Trophoblast cell (in vitro differentiated cells and primary cell): ENCODE data around the gene CACNA1D.

ENCODE experiments used
- DNase-seq, 2 donors: peaks; one replicate each; pipeline ENCODE4 v3.0.0-alpha.2; 2016
- H2AFZ ChIP-seq: 2 replicates; pipeline ENCODE4 v1.6.1; 2013; ENCODE audit warnings: low read length, moderate library complexity, mild to moderate bottlenecking; ENCODE audit not compliant: insufficient read depth, poor library complexity
- H2AK5ac ChIP-seq: 2 replicates; pipeline ENCODE4 v1.6.1; 2013; ENCODE audit warnings: mild to moderate bottlenecking, low read length
- H2BK120ac ChIP-seq: 2 replicates; pipeline ENCODE4 v1.6.1; 2013; ENCODE audit warnings: low read length, mild to moderate bottlenecking, moderate library complexity; ENCODE audit not compliant: insufficient read depth, poor library complexity
- H2BK12ac ChIP-seq: 2 replicates; pipeline ENCODE4 v1.6.1; 2013; ENCODE audit warnings: mild to moderate bottlenecking, low read length, moderate library complexity
- H2BK5ac ChIP-seq: 2 replicates; pipeline ENCODE4 v1.6.1; 2013; ENCODE audit warnings: low read length, low read depth, moderate library complexity, mild to moderate bottlenecking; ENCODE audit not compliant: poor library complexity
- H3K14ac ChIP-seq: 2 replicates; pipeline ENCODE4 v1.6.1; 2013; ENCODE audit warnings: mild to moderate bottlenecking, low read length
- H3K18ac ChIP-seq: 2 replicates; pipeline ENCODE4 v1.6.1; 2013; ENCODE audit warnings: mild to moderate bottlenecking, low read length
- H3K23ac ChIP-seq: 2 replicates; pipeline ENCODE4 v1.6.1; 2013; ENCODE audit warnings: low read length
- H3K27ac ChIP-seq: 2 replicates; pipeline ENCODE4 v1.5.1; 2013; ENCODE audit warnings: low read depth, mild to moderate bottlenecking, inconsistent platforms, low read length, moderate library complexity
- H3K27me3 ChIP-seq: 2 replicates; pipeline ENCODE4 v1.6.1; 2013; ENCODE audit warnings: inconsistent platforms, mild to moderate bottlenecking, low read length, moderate library complexity; ENCODE audit not compliant: insufficient read depth
- H3K36me3 ChIP-seq, 2 experiments: 1 replicate in 1 of 2; 2 replicates in 1 of 2; pipeline ENCODE4 v1.6.1; 2013; ENCODE audit warnings: low read length in 2 of 2, mild to moderate bottlenecking in 2 of 2, moderate library complexity in 1 of 2; ENCODE audit not compliant: insufficient read depth in 2 of 2, control insufficient read depth in 1 of 2
- H3K4ac ChIP-seq: 2 replicates; pipeline ENCODE4 v1.6.1; 2013; ENCODE audit warnings: low read depth, mild to moderate bottlenecking, low read length, moderate library complexity
- H3K4me1 ChIP-seq, 2 experiments: 1 replicate in 1 of 2; 2 replicates in 1 of 2; pipeline ENCODE4 v1.6.1; 2013; ENCODE audit warnings: low read length in 2 of 2, mild to moderate bottlenecking in 2 of 2, moderate library complexity in 1 of 2; ENCODE audit not compliant: insufficient read depth in 2 of 2, control insufficient read depth in 1 of 2
- H3K4me2 ChIP-seq: 2 replicates; pipeline ENCODE4 v1.6.1; 2013; ENCODE audit warnings: inconsistent platforms, mild to moderate bottlenecking, low read length, moderate library complexity
- H3K4me3 ChIP-seq: 2 replicates; pipeline ENCODE4 v1.5.1; 2013; ENCODE audit warnings: mild to moderate bottlenecking, low read depth, low read length, inconsistent platforms
- H3K79me1 ChIP-seq: one replicate; pipeline ENCODE4 v1.6.1; 2013; ENCODE audit warnings: low read length
- H3K79me2 ChIP-seq: 2 replicates; pipeline ENCODE4 v1.6.1; 2013; ENCODE audit warnings: low read length, mild to moderate bottlenecking; ENCODE audit not compliant: control insufficient read depth, insufficient read depth, poor library complexity
- H3K9ac ChIP-seq: 2 replicates; pipeline ENCODE4 v1.6.1; 2013; ENCODE audit warnings: mild to moderate bottlenecking, low read length
- H3K9me3 ChIP-seq: 2 replicates; pipeline ENCODE4 v1.6.1; 2013; ENCODE audit warnings: low read depth, mild to moderate bottlenecking, control low read depth, inconsistent platforms, low read length; ENCODE audit not compliant: insufficient read depth
- H4K12ac ChIP-seq: 2 replicates; pipeline ENCODE4 v1.6.1; 2013; ENCODE audit warnings: low read depth, mild to moderate bottlenecking, low read length, moderate library complexity
- H4K8ac ChIP-seq: 2 replicates; pipeline ENCODE4 v1.6.1; 2013; ENCODE audit warnings: low read depth, mild to moderate bottlenecking, low read length, moderate library complexity
- H4K91ac ChIP-seq: one replicate; pipeline ENCODE4 v1.6.1; 2013; ENCODE audit warnings: low read depth, mild to moderate bottlenecking, low read length, moderate library complexity
- WGBS: extraction: QIAGEN DNeasy Blood & Tissue Kit; methylation state at CpG from one replicate; pipeline ENCODE4 v1.1.7; 2013; ENCODE audit warnings: missing lambda C conversion rate; ENCODE audit not compliant: insufficient read length, insufficient coverage; ENCODE audit errors: extremely low coverage; 5-methylcytosine and 5-hydroxymethylcytosine counted together

The CACNA1D gene

DNA sequence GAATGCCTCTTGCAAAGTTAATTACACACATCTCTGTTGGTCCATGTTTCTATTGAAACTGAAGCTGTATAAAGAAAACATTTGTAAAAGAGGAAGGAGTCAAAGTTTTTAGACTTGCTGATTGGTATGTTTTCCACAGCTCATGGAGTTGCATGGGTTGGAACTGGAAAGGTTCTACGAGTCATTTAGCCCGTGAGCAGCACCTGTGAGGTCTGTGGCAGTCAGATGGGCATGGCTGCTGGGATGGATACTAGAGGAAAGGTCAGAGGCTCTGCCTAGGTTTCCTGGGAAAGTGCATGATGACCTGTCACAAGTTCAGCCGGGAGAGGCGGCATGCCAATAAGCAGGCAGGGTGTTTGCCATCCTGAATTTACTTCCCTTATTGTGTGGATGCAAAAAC is 155.4 kb downstream of the CACNA1D start:
- Histone ChIP-seq H4K12ac (no peak overlapping the region), H3K27ac (no peak overlapping the region), H3K27me3 (no peaks in the 10 kb centered on the region), H4K91ac (no peak overlapping the region), H2BK5ac (no peak overlapping the region), H3K9ac (no peak overlapping the region), H2BK12ac (no peak overlapping the region), H3K4me3 (no peak overlapping the region), H3K4ac (no peak overlapping the region), H3K79me2 (no peaks in the 10 kb centered on the region), H3K79me1 (no peaks in the 10 kb centered on the region), H3K14ac (no peak overlapping the region), H3K23ac (no peak overlapping the region), H3K9me3 (no peaks in the 10 kb centered on the region), H2BK120ac (no peak overlapping the region), H3K36me3 (no peaks in the 10 kb centered on the region), H2AK5ac (no peak overlapping the region), H3K4me1 (no peaks in the 10 kb centered on the region), H2AFZ (no peak overlapping the region), H4K8ac (no peak overlapping the region), H3K4me2 (no peak overlapping the region), H3K18ac (no peak overlapping the region)
- DNase-seq = no peak
- no CpG with 5 or more reads among the region's 4 CpGs for WGBS

- H3K9ac ChIP-seq = no peak overlapping the region
- no peak overlapping the region for H4K91ac ChIP-seq
- no peak overlapping the region for H3K4me3 ChIP-seq
- no peak overlapping the region for H3K14ac ChIP-seq
- H3K9me3 ChIP-seq = no peaks in the 10 kb centered on the region
- no peak overlapping the region for H2BK5ac ChIP-seq
- no peak overlapping the region for H2BK12ac ChIP-seq
- H3K23ac ChIP-seq = no peak overlapping the region
- H3K4ac ChIP-seq = no peak overlapping the region
- no peak overlapping the region for H3K4me2 ChIP-seq
- H3K27ac ChIP-seq = no peak overlapping the region
- no peak overlapping the region for H2AFZ ChIP-seq
- H3K4me1 ChIP-seq = no peaks in the 10 kb centered on the region
- WGBS = no CpG with 5 or more reads among the region's 5 CpGs
- H3K18ac ChIP-seq = no peak overlapping the region
- H3K79me1 ChIP-seq = no peaks in the 10 kb centered on the region
- H3K36me3 ChIP-seq = no peaks in the 10 kb centered on the region
- DNase-seq = peak in 1 of 2 donors; percentile 27
- no peaks in the 10 kb centered on the region for H3K27me3 ChIP-seq
- H2AK5ac ChIP-seq = no peak overlapping the region
- H4K12ac ChIP-seq = no peak overlapping the region
- H4K8ac ChIP-seq = no peak overlapping the region
- no peaks in the 10 kb centered on the region for H3K79me2 ChIP-seq
- no peak overlapping the region for H2BK120ac ChIP-seq
Observed at GRCh38 chr3:53650424-53650823, 156.0 kb downstream of the CACNA1D start.

DNA sequence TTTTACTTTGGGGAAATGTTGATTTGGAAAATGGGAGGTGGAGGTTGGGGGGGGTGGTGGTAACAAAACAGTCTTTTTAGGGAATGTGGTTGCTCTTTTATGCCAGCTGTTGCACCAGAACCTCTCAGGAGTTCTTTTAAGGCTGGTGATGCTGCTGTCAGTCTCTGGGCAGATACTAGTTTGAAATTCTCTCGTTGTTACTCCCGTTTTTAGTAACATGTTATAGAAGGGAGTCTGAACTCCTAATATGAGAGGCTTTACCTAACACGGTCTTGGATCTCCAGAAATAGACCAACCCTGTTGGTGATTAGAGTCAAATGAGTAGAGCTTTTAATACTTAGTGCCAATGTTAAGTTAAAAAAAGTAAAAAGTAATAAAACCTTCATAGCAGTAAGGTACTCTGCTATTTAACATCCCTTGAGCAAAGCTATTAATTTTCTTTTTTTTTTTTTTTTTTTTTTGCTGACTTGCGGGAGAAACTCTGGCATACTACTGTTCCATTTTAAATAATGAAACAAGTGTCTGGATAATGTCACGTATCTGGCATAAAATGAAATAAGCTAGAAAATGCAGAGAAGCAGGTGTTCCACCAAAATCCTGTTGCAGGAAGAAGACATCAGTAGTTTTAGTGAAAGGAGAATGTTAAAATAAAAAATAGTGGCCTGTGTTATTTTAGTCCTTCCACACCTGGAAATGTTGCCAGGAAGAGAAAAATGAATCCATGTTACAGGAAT is 156.7 kb downstream of the CACNA1D start:
- no CpG with 5 or more reads among the region's 5 CpGs for WGBS
- Histone ChIP-seq H3K27ac (no peak overlapping the region), H3K9me3 (no peaks in the 10 kb centered on the region), H3K79me1 (no peaks in the 10 kb centered on the region), H3K4ac (no peak overlapping the region), H4K12ac (no peak overlapping the region), H2BK5ac (no peak overlapping the region), H3K27me3 (no peaks in the 10 kb centered on the region), H3K9ac (no peak overlapping the region), H3K4me2 (no peak overlapping the region), H2AFZ (no peak overlapping the region), H3K79me2 (no peaks in the 10 kb centered on the region), H3K14ac (no peak overlapping the region), H4K8ac (no peak overlapping the region), H4K91ac (no peak overlapping the region), H3K18ac (no peak overlapping the region), H3K36me3 (no peaks in the 10 kb centered on the region), H3K23ac (no peak overlapping the region), H2BK120ac (no peak overlapping the region), H3K4me1 (no peaks in the 10 kb centered on the region), H2BK12ac (no peak overlapping the region), H3K4me3 (no peak overlapping the region), H2AK5ac (no peak overlapping the region)
- DNase-seq = no peak

- Histone ChIP-seq H2BK12ac (no peak overlapping the region), H3K79me2 (no peaks in the 10 kb centered on the region), H3K36me3 (no peaks in the 10 kb centered on the region), H4K12ac (no peak overlapping the region), H3K4me1 (no peaks in the 10 kb centered on the region), H2BK5ac (no peak overlapping the region), H3K18ac (no peak overlapping the region), H3K9ac (no peak overlapping the region), H3K23ac (no peak overlapping the region), H3K4me3 (no peak overlapping the region), H3K27ac (no peak overlapping the region), H2BK120ac (no peak overlapping the region), H2AK5ac (no peak overlapping the region), H4K8ac (no peak overlapping the region), H3K27me3 (no peaks in the 10 kb centered on the region), H4K91ac (no peak overlapping the region), H3K4me2 (no peak overlapping the region), H2AFZ (no peak overlapping the region), H3K14ac (no peak overlapping the region), H3K4ac (no peak overlapping the region), H3K9me3 (no peaks in the 10 kb centered on the region), H3K79me1 (no peaks in the 10 kb centered on the region)
- DNase-seq = no peak
- no CpG with 5 or more reads among the region's 8 CpGs for WGBS
Observed at GRCh38 chr3:53651927-53652326, 157.5 kb downstream of the CACNA1D start.
